ENCODE data around the gene OR51G2.

- no peak for TF ChIP-seq CTCF (IDR thresholded peaks at IDR 0.05)
- TF ChIP-seq POLR2A (IDR thresholded peaks at IDR 0.05), result no peak
Observed at GRCh38 chr11:4932751-4933150, 13.6 kb upstream of the OR51G2 start.
